HCT116 (cell line): ENCODE measurements around the gene TPO.

Experiments
- CEBPB ChIP-seq: IDR thresholded peaks from 2 replicates; pipeline ENCODE4 v1.6.1; 2012; ENCODE audit warnings: low read depth
- CTCF ChIP-seq, 3 experiments: fragments of 200-600 bp in 1 of 3; sonication (generic) in 1 of 3; IDR thresholded peaks in 2 of 3; conservative IDR thresholded peaks in 1 of 3; 2 replicates each; pipeline ENCODE4 v1.5.1; 2012 to 2017; ENCODE audit warnings: low read depth in 2 of 3, low read length in 2 of 3, antibody characterized with exemption in 1 of 3, borderline replicate concordance in 1 of 3, control low read depth in 1 of 3, mild to moderate bottlenecking in 1 of 3, mixed read lengths in 1 of 3, mixed run types in 1 of 3, moderate library complexity in 1 of 3; ENCODE audit not compliant: insufficient read depth in 1 of 3
- MAX ChIP-seq: IDR thresholded peaks from 2 replicates; pipeline ENCODE4 v1.6.1; 2012

GRCh38 chr2:1512321-1513289, 99.3 kb downstream of the TPO start:
- TF ChIP-seq CTCF (IDR thresholded peaks at IDR 0.05 in 2 of 3, conservative IDR thresholded peaks at IDR 0.05 in 1 of 3; ENCODE audit: borderline replicate concordance in 1 of 3, insufficient read depth in 1 of 3, low read depth in 2 of 3, low read length in 2 of 3) (no peak), CEBPB (no peak), MAX (no peak)
